Psoas muscle (tissue), 8 donors: Measurements from ENCODE around the gene PREX1. TPM values are rescaled to one million over a fixed set of nuclear protein-coding genes. Genes with fewer than 3 reads are reported as not detected.
A peak's percentile ranks its signal among the peaks of the same experiment; 100 is the strongest.

Experiments used
- ATAC-seq, 4 donors: fragments of 200-7000 bp; cut with Tn5 transposase; one replicate each; pipeline ENCODE4 v1.9.1; 2020; ENCODE audit warnings: moderate library complexity in 3 of 4, mild to moderate bottlenecking in 2 of 4
- DNase-seq, 2 donors: peaks; one replicate each; pipeline ENCODE4 v3.0.0-alpha.2; 2020
- H3K27ac ChIP-seq: fragments of 200-600 bp; one replicate; pipeline ENCODE4 v1.8.0; 2022
- H3K27me3 ChIP-seq, 3 donors: fragments of 200-600 bp in 1 of 3; one replicate each; pipeline versions ENCODE4 v1.6.1 to v1.8.0; 2013 to 2022; ENCODE audit warnings: low read length in 2 of 3, mild to moderate bottlenecking in 2 of 3, moderate library complexity in 1 of 3; ENCODE audit not compliant: insufficient read depth in 3 of 3
- H3K36me3 ChIP-seq, 2 donors: fragments of 200-600 bp in 1 of 2; one replicate each; pipeline versions ENCODE4 v1.6.1 to v1.8.0; 2013 to 2022; ENCODE audit warnings: low read depth in 1 of 2, mild to moderate bottlenecking in 1 of 2, moderate library complexity in 1 of 2; ENCODE audit not compliant: insufficient read depth in 1 of 2
- H3K4me1 ChIP-seq: fragments of 200-600 bp; one replicate; pipeline ENCODE4 v1.8.0; 2022
- H3K4me3 ChIP-seq: fragments of 200-600 bp; one replicate; pipeline ENCODE4 v1.8.0; 2022; ENCODE audit warnings: mild to moderate bottlenecking
- H3K9me3 ChIP-seq: fragments of 200-600 bp; one replicate; pipeline ENCODE4 v1.8.0; 2022
- CTCF ChIP-seq: fragments of 200-600 bp; IDR thresholded peaks from one replicate; pipeline ENCODE4 v1.8.0; 2022; ENCODE audit warnings: antibody characterized with exemption
- WGBS, 3 donors: extraction: QIAGEN DNeasy Blood & Tissue Kit; methylation state at CpG; one replicate each; pipeline versions ENCODE4 v1.1.6 to v1.1.7; 2013; 5-methylcytosine and 5-hydroxymethylcytosine counted together
- intact Hi-C, 2 donors: fragments of 100-400 bp; cut with DNase I; formaldehyde crosslinking; loops; one replicate each; pipeline versions ENCODE4 v1.11.0 to v1.14.2; 2022
- polyA plus RNA-seq, 3 donors: library from polyadenylated mRNA; stranded (reverse); fragments of 200-250 nt; gene quantifications; one replicate each; pipeline ENCODE4 v1.2.3, GENCODE V29; 2013
- total RNA-seq, 4 donors: library from RNA; stranded (reverse); fragmentation: NEBNext Ultra II Directional in 2 of 4; extraction: Animal tissue kit (Norgen Biotek cat#: 25700) in 2 of 4; gene quantifications; one replicate each; pipeline versions ENCODE4 v1.2.1 to v1.2.4, GENCODE V29; 2021 to 2023
- donor health status: healthy with polysubstance abuse.
- donor health status: DM: no; HTN: no; CAD: no; lungs with moderate emphysema.
- donor health status: Bipolar disorder and iron deficiency.
- donor health status: healthy.
- donor health status: DM: yes; HTN: yes; CAD: no.
- donor health status: DM: no; HTN: no; CAD: no.
- donor health status: DM: no; HTN: no; CAD: no.
- donor health status: DM: yes; HTN: yes; CAD: no.

The PREX1 gene
- total and polyA plus RNA-seq, 7 donors = 2.5 to 8.3 (median 5.3) TPM

DNA sequence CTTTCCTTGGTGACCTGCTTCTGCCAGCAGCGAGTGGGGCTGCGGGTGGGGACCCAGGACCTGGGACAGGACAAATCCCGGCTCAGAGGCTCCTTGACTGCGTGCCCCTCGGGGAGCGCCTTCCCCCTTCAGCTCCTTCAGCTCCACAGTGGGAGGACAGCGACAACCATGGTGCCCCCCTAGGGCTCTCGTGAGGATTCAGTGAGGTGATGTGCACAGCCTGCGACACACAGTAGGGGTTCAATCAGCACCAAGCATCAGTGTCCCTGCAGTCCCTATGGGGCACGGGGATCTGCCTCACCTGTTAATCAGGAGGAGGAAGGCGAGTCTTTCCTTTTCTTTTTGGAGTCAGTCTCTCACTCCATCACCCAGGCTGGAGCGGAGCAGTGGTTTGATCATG is 209.2 kb downstream of the PREX1 start:
- 79 to 85% (median 79%) methylated on average over 11 to 12 of the region's 12 CpGs for WGBS, 3 donors
- DNase-seq (peak in 1 of 2 donors; percentile 47), ATAC-seq (no peak)

GRCh38 chr20:48618052-48618451 is 209.7 kb downstream of the PREX1 start:
- intact Hi-C loops = no loop called here

More for the DNA sequence above, 209.2 kb downstream of the PREX1 start:
- Histone ChIP-seq H3K27ac (no peak overlapping the region), H3K9me3 (no peaks in the 10 kb centered on the region), H3K27me3 (peaks cover 0 to 7% (median 1%) of the 10 kb centered on the region in 3 donors), H3K36me3 (no peaks in the 10 kb centered on the region), H3K4me1 (peaks cover 5% of the 10 kb centered on the region), H3K4me3 (no peak overlapping the region)
- intact Hi-C loops = no loop called here
- TF ChIP-seq CTCF = no peak

DNA sequence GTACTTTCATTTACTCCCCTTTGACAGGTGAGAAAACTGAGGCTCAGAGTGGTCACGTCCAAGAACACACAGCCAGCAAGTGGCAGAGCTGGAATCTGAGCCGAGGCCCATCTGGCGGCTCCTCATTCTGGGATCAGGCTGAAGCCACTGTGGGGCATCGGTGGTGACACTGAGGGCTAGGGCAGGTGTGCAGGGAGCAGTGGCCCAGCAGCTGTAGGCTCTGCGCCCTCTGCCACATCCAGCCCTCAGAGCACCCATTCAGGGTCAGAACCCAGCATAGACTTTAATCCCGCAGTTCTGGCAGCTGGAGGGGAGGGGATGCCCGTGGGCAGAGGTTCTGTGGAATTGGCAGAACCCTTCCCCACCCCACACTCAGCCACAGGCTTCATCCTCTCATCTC is 210.3 kb downstream of the PREX1 start:
- DNase-seq = peak in 1 of 2 donors; percentile 42
- Histone ChIP-seq H3K27ac (no peak overlapping the region), H3K4me1 (peaks cover 5% of the 10 kb centered on the region), H3K9me3 (no peaks in the 10 kb centered on the region), H3K27me3 (peaks cover 0 to 8% (median 1%) of the 10 kb centered on the region in 3 donors), H3K4me3 (no peak overlapping the region), H3K36me3 (no peaks in the 10 kb centered on the region)
- intact Hi-C loops = no loop called here
- TF ChIP-seq CTCF = no peak
- WGBS, 3 donors = 64 to 80% (median 77%) methylated on average over 6 to 7 of the region's 7 CpGs
- ATAC-seq = no peak

More at GRCh38 chr20:48618052-48618451, 209.7 kb downstream of the PREX1 start:
- WGBS, 3 donors = 82 to 88% (median 85%) methylated on average over 13 of the region's 13 CpGs
- TF ChIP-seq CTCF = no peak
- peaks cover 0 to 8% (median 1%) of the 10 kb centered on the region in 3 donors for H3K27me3 ChIP-seq
- peaks cover 5% of the 10 kb centered on the region for H3K4me1 ChIP-seq
- ATAC-seq (no peak), DNase-seq (peak in 1 of 2 donors; percentile 39)
- H3K9me3 ChIP-seq = no peaks in the 10 kb centered on the region
- H3K4me3 ChIP-seq = no peak overlapping the region
- H3K36me3 ChIP-seq = no peaks in the 10 kb centered on the region
- H3K27ac ChIP-seq = no peak overlapping the region

DNA sequence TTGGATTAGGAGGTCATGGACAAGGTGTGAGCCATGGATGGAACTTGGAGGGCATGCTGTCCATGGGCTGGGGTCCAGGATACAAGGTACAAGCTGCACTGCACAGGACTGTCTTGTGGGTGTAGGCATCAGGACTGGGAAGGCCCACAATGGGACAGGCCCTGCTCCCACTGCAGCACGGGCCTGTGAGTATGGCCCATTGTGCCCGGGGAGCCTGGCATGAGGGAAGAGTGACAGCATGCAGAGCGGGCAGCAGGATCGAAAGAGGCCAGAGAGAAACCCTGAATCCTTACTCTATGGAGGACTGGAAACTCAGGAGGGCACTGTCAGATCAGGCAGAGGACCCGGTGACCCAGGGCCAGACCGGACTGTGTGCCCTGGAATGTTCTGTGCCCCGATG is 211.3 kb downstream of the PREX1 start:
- peaks cover 5% of the 10 kb centered on the region for H3K4me1 ChIP-seq
- no peaks in the 10 kb centered on the region for H3K36me3 ChIP-seq
- no peak for ATAC-seq
- H3K27me3 ChIP-seq = peaks cover 0 to 8% (median 0%) of the 10 kb centered on the region in 3 donors
- DNase-seq = peak in 1 of 2 donors; percentile 15
- intact Hi-C loops = no loop called here
- TF ChIP-seq CTCF = no peak
- H3K9me3 ChIP-seq = no peaks in the 10 kb centered on the region
- H3K27ac ChIP-seq = no peak overlapping the region
- no peak overlapping the region for H3K4me3 ChIP-seq
- 79 to 93% (median 81%) methylated on average over 7 of the region's 7 CpGs for WGBS, 3 donors

GRCh38 chr20:48615871-48616270 is 211.9 kb downstream of the PREX1 start:
- Histone ChIP-seq H3K4me3 (no peak overlapping the region), H3K36me3 (no peaks in the 10 kb centered on the region), H3K4me1 (peaks cover 5% of the 10 kb centered on the region), H3K9me3 (no peaks in the 10 kb centered on the region), H3K27ac (no peak overlapping the region), H3K27me3 (peaks cover 0 to 8% (median 0%) of the 10 kb centered on the region in 3 donors)
- 78 to 92% (median 78%) methylated on average over 3 of the region's 3 CpGs for WGBS, 3 donors
- no peak for TF ChIP-seq CTCF
- DNase-seq (peak in 1 of 2 donors; percentile 15), ATAC-seq (no peak)
- intact Hi-C loops = no loop called here
